AG04450 (cell line): Measurements from ENCODE around the gene FREM1. TPM values are rescaled to one million over a fixed set of nuclear protein-coding genes. Genes with fewer than 3 reads are reported as not detected.

Experiments
- CTCF ChIA-PET: fragments of 300-600, 350-600 bp; formaldehyde crosslinking; extraction: SDS; loops from one replicate; lab custom pipeline; 2022; ENCODE audit warnings: antibody characterized with exemption, inconsistent platforms; lab: Charles Lee
- POLR2A ChIA-PET: fragments of 350-600 bp; formaldehyde crosslinking; extraction: SDS; loops from one replicate; lab custom pipeline; 2021; ENCODE audit warnings: antibody characterized with exemption, inconsistent platforms; lab: Yijun Ruan, JAX
- DNase-seq: peaks from one replicate; pipeline ENCODE4 v3.0.0-alpha.2; 2011; ENCODE audit warnings: low read depth, low spot score
- H3K27ac ChIP-seq: one replicate; pipeline ENCODE4 v1.5.1; 2012; ENCODE audit warnings: low read depth, low read length, control low read depth
- H3K27me3 ChIP-seq: one replicate; pipeline ENCODE4 v1.6.0; 2012; ENCODE audit warnings: low read length; ENCODE audit not compliant: control insufficient read depth, insufficient read depth
- H3K4me3 ChIP-seq: 2 replicates; pipeline ENCODE4 v1.5.1; 2011; ENCODE audit warnings: mild to moderate bottlenecking, low read depth, low read length, control low read depth
- H3K9me3 ChIP-seq: 2 replicates; pipeline ENCODE4 v1.5.1; 2012; ENCODE audit warnings: low read length; ENCODE audit not compliant: control insufficient read depth, insufficient read depth
- polyA plus RNA-seq: library from polyadenylated mRNA; depleted of rRNA; stranded (reverse); fragments of >200 nt; gene quantifications from 2 replicates; pipeline ENCODE4 v1.2.3, GENCODE V29; 2011
- TF ChIP-seq, protein P1 (sequence below): IDR thresholded peaks from 2 replicates; pipeline ENCODE4 v1.5.1; 2011; ENCODE audit warnings: low read depth, low read length, control low read depth, inconsistent platforms

The FREM1 gene
- polyA plus RNA-seq, 1 experiment = not detected

DNA sequence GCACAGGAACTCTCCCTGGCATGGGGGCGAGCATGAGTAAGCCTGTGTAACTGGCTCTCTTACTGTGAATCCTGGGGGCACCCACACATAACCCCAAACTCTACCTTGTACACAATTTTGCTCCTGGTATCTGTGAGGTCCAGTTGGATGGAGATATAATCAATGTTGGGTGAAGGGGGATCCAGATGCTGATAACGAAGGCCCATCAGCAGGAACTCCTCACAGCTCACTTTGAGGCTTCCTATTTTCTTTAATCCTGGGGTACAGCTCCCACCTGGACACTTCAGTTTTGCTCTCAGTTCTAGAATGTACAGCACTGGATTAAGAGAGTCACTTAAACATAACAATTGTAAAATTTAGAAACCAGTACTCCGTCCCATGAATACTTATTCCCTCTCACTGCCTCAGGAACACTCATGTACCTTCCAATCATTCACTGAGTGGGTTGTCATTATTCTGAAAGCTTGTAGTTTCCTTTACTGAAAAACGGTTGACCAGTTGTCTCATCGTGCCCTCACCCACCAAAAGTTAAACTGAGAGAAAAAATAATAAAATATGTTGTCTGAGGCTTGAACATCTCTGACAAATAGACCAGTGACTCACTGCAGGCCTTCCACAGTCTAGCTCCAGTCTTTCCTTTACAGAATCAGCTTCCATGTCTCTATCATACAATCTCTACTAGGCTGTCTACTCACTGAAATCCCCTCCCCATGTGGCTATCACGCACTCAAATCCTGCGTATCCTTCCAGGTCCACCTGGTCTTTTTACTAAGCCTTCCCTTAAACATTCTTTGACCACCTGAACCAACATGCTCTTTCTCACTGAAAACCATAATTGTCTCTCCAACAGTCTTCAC lies 52.6 kb downstream of the FREM1 start:
- TF ChIP-seq, protein P1, sequence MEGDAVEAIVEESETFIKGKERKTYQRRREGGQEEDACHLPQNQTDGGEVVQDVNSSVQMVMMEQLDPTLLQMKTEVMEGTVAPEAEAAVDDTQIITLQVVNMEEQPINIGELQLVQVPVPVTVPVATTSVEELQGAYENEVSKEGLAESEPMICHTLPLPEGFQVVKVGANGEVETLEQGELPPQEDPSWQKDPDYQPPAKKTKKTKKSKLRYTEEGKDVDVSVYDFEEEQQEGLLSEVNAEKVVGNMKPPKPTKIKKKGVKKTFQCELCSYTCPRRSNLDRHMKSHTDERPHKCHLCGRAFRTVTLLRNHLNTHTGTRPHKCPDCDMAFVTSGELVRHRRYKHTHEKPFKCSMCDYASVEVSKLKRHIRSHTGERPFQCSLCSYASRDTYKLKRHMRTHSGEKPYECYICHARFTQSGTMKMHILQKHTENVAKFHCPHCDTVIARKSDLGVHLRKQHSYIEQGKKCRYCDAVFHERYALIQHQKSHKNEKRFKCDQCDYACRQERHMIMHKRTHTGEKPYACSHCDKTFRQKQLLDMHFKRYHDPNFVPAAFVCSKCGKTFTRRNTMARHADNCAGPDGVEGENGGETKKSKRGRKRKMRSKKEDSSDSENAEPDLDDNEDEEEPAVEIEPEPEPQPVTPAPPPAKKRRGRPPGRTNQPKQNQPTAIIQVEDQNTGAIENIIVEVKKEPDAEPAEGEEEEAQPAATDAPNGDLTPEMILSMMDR = no peak
- POLR2A ChIA-PET = no interaction called here
- H3K9me3 ChIP-seq = no peaks in the 10 kb centered on the region
- H3K4me3 ChIP-seq = no peak overlapping the region
- H3K27me3 ChIP-seq = no peaks in the 10 kb centered on the region
- DNase-seq = no peak
- no peak overlapping the region for H3K27ac ChIP-seq
- CTCF ChIA-PET = no interaction called here

DNA sequence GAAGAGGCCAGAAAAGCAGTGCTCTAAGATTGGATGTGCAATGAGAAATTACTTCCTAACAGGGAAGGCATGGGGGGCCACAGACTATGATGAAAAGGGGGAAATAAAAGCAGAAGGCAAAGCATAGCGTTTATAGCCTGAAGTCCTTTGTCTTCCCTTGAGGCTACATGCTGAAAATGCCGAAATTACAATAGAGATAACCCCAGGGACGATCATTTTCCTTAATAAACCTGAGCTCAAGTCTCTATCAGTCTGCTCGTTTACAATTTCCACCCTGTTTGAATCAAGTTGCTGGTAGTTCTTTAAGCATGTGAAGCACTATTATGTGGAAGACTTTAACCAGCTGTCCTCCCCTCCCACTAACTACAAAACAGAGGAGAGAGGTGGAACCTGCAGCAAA lies 60.4 kb downstream of the FREM1 start:
- TF ChIP-seq, protein P1 = no peak
- no peak for DNase-seq
- no peaks in the 10 kb centered on the region for H3K9me3 ChIP-seq
- ChIA-PET POLR2A (interaction anchor here (0.7 kb wide), 1 partner anchor 127 kb away, joined by 5 read pairs; no protein-coding TSS in a partner anchor), CTCF (no interaction called here)
- H3K4me3 ChIP-seq = no peak overlapping the region
- H3K27me3 ChIP-seq = no peaks in the 10 kb centered on the region
- H3K27ac ChIP-seq = no peak overlapping the region

DNA sequence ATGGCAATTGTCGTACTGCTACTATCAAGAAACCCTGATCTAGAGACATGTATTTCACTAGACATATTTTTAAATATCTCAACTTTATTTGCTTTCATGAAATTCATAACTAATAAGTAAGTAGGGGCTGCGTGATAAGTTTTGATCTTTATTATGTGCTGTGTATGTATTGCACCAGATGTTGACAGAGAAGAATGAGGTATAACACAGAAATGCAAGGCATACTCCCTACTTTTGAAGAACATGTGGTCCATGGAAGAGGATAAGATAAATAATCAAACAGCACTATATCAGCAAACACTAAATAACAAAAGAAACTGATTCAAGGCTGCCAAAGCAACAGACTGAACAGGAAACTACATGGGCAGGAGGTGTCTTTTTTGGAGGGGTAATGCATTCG lies 60.9 kb downstream of the FREM1 start:
- no peaks in the 10 kb centered on the region for H3K27me3 ChIP-seq
- CTCF ChIA-PET = no interaction called here
- TF ChIP-seq, protein P1 = no peak
- POLR2A ChIA-PET = no interaction called here
- no peaks in the 10 kb centered on the region for H3K9me3 ChIP-seq
- no peak overlapping the region for H3K4me3 ChIP-seq
- DNase-seq = no peak
- H3K27ac ChIP-seq = no peak overlapping the region

DNA sequence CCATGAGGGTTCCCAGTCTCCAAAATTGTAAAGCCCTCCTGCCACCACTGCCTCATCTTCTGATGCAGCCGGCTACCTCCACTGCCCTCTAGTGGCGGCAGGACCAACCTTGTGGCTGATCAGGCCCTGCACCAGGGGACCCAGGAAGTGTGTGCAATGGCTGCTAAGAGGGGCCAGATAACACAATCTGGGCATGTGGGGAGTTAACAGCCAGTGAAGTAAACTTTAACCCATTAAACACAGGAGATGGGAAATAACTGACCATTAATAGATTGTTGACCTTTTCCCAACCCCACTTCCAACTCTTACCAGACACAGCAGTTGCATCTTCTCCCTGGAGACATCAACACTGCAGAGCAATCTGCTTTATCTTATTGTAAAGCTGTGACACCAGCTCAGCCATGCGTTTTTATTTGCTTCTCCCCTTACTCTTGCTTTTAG lies 63.3 kb downstream of the FREM1 start:
- H3K9me3 ChIP-seq = no peaks in the 10 kb centered on the region
- no peak overlapping the region for H3K4me3 ChIP-seq
- DNase-seq = no peak
- CTCF ChIA-PET = interaction anchor here (0.8 kb wide), 1 partner anchor 9 kb away, joined by 5 read pairs; no protein-coding TSS in a partner anchor
- H3K27ac ChIP-seq = no peak overlapping the region
- H3K27me3 ChIP-seq = no peaks in the 10 kb centered on the region
- TF ChIP-seq, protein P1 = peak; percentile 68
- POLR2A ChIA-PET = no interaction called here

DNA sequence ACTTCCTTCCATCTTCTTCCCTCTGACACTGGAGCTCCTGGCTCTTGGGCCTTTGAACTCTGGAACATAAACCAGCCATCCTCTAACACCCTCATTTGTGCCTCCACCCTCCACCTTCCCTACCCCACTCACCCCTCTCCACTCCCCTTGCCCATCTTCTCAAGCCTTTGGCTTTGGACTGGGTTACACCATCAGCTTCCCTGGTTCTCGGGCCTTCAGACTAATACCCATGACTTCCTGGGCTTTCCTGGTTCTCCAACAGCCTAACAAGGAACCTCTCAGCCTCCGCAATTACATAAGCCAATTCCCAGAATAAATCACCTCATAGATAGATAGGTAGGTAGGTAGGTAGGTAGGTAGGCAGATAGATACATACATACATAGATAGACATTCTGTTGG lies 67.1 kb downstream of the FREM1 start:
- Histone ChIP-seq H3K27ac (no peak overlapping the region), H3K4me3 (no peak overlapping the region), H3K9me3 (no peaks in the 10 kb centered on the region), H3K27me3 (no peaks in the 10 kb centered on the region)
- POLR2A ChIA-PET = no interaction called here
- DNase-seq = no peak
- TF ChIP-seq, protein P1 = no peak
- CTCF ChIA-PET = no interaction called here
